Lower lobe of right lung (tissue), 2 donors: Measurements from ENCODE around the gene DOCK4. TPM values are rescaled to one million over a fixed set of nuclear protein-coding genes. Genes with fewer than 3 reads are reported as not detected.
A peak's percentile ranks its signal among the peaks of the same experiment; 100 is the strongest.

ENCODE experiments used
- ATAC-seq, 2 donors: fragments of 200-7000 bp; cut with Tn5 transposase; one replicate each; pipeline ENCODE4 v1.9.1; 2020 to 2022; ENCODE audit warnings: mild to moderate bottlenecking in 2 of 2, moderate library complexity in 2 of 2
- DNase-seq: peaks from one replicate; pipeline ENCODE4 v3.0.0-alpha.2; 2020
- H3K27ac ChIP-seq: fragments of 200-600 bp; one replicate; pipeline ENCODE4 v1.8.0; 2022
- H3K27me3 ChIP-seq: fragments of 200-600 bp; one replicate; pipeline ENCODE4 v1.8.0; 2022; ENCODE audit warnings: low read depth
- H3K36me3 ChIP-seq: fragments of 200-600 bp; one replicate; pipeline ENCODE4 v1.8.0; 2022; ENCODE audit warnings: mild to moderate bottlenecking
- H3K4me1 ChIP-seq: fragments of 200-600 bp; one replicate; pipeline ENCODE4 v1.8.0; 2022
- H3K4me3 ChIP-seq: fragments of 200-600 bp; one replicate; pipeline ENCODE4 v1.8.0; 2022; ENCODE audit warnings: mild to moderate bottlenecking
- H3K9me3 ChIP-seq: fragments of 200-600 bp; one replicate; pipeline ENCODE4 v1.8.0; 2022
- intact Hi-C: fragments of 100-400 bp; cut with DNase I; formaldehyde crosslinking; loops from one replicate; pipeline ENCODE4 v1.11.0; 2022
- total RNA-seq: library from RNA; stranded (reverse); fragmentation: NEBNext Ultra II Directional; extraction: Animal tissue kit (Norgen Biotek cat#: 25700); gene quantifications from one replicate; pipeline ENCODE4 v1.2.1, GENCODE V29; 2021
- TF ChIP-seq, protein P1 (sequence below): fragments of 200-600 bp; IDR thresholded peaks from one replicate; pipeline ENCODE4 v1.8.0; 2022; ENCODE audit warnings: antibody characterized with exemption, mild to moderate bottlenecking
- donor health status: DM: no; HTN: yes; CAD: no; lungs with severe emphysema.

DOCK4 gene
- total RNA-seq, 1 donor from 2014 or later: 78.5 TPM

DNA sequence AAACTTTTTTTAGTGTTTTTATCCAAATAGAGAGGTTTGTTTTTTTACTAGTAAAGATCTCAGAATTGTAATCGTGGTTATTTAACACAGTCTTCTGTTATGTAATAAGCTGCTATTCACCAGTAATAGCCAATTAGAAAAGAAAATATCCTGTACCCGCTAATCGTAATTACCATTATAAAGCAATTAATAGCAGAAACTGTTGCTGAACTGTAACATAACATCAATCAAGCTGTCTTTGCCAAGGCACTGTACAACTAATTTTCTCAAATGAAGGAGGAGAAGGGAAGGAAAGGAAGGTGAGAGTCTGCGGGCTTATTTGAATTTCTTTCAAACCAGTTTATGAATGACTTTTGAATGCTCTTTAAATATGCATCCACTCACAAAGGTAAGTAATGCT lies 9.6 kb upstream of the DOCK4 start:
- ATAC-seq (no peak), DNase-seq (no peak)
- Histone ChIP-seq H3K4me1 (peaks cover 37% of the 10 kb centered on the region), H3K9me3 (no peaks in the 10 kb centered on the region), H3K36me3 (no peaks in the 10 kb centered on the region), H3K27me3 (no peaks in the 10 kb centered on the region), H3K27ac (no peak overlapping the region), H3K4me3 (no peak overlapping the region)
- TF ChIP-seq, protein P1, sequence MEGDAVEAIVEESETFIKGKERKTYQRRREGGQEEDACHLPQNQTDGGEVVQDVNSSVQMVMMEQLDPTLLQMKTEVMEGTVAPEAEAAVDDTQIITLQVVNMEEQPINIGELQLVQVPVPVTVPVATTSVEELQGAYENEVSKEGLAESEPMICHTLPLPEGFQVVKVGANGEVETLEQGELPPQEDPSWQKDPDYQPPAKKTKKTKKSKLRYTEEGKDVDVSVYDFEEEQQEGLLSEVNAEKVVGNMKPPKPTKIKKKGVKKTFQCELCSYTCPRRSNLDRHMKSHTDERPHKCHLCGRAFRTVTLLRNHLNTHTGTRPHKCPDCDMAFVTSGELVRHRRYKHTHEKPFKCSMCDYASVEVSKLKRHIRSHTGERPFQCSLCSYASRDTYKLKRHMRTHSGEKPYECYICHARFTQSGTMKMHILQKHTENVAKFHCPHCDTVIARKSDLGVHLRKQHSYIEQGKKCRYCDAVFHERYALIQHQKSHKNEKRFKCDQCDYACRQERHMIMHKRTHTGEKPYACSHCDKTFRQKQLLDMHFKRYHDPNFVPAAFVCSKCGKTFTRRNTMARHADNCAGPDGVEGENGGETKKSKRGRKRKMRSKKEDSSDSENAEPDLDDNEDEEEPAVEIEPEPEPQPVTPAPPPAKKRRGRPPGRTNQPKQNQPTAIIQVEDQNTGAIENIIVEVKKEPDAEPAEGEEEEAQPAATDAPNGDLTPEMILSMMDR: no peak
- intact Hi-C loops: no loop called here

DNA sequence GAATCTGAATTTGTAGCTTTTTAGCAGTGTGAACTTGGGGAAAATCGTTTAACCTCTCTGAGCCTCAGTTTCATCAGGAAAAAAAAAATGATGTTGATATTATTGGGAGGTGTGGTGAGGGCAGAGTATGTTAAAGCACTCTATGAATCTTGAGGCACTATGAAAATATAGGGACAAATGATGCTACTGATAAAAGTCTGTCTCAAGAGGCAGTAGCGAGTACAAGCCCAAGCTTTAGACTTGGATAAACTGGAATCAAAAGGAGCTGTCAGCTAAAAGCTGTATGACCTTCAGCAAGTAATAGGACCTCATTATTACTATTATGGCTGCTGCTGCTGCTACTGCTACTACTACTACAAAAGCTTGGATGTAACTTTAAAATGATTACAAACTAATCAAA lies 8.7 kb upstream of the DOCK4 start:
- TF ChIP-seq, protein P1: no peak
- intact Hi-C loops: no loop called here
- no peaks in the 10 kb centered on the region for H3K36me3 ChIP-seq
- no peak overlapping the region for H3K4me3 ChIP-seq
- ATAC-seq (no peak), DNase-seq (no peak)
- H3K4me1 ChIP-seq: peaks cover 45% of the 10 kb centered on the region
- no peak overlapping the region for H3K27ac ChIP-seq
- H3K27me3 ChIP-seq: no peaks in the 10 kb centered on the region
- H3K9me3 ChIP-seq: no peaks in the 10 kb centered on the region

DNA sequence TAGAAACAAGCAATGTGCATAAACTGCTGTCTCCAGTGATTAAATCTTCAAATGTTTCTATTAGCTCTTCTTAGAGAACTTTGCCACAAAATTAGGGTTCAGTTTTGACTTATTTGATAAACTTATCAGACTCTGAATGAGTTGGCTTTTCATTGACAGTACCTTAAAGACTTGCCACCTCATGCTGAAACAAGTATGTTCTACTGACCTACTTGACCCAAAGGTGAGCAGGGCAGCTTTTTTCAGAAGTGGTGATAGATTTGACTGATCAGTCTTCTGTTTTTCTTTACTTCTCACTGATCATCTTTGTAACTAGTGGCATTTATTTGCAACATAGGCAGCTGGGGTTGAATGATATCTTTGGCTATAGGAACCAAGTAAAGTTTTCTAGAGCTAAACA lies 8.1 kb upstream of the DOCK4 start:
- ATAC-seq (no peak), DNase-seq (no peak)
- H3K4me3 ChIP-seq: no peak overlapping the region
- H3K27me3 ChIP-seq: no peaks in the 10 kb centered on the region
- H3K36me3 ChIP-seq: no peaks in the 10 kb centered on the region
- no peak overlapping the region for H3K27ac ChIP-seq
- intact Hi-C loops: no loop called here
- TF ChIP-seq, protein P1: no peak
- H3K9me3 ChIP-seq: no peaks in the 10 kb centered on the region
- peaks cover 45% of the 10 kb centered on the region for H3K4me1 ChIP-seq

DNA sequence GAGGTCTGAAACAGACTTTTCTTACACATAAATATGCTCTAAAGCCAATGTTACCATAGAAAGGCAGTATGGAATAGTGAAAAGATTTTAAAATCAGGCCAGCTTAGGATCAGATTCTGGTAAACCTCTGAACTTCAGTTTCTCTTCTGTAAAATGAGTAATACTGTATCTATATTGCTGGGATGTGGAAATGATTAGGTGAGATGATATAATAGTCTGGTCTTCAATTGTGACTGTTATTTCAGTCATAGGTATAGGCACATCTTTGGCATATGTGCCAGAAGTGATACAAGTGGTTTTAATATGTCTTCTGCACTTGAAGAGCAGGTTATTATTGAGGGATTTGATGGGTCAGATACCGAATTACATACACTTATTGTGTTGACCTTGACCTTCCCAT lies 7.5 kb upstream of the DOCK4 start:
- intact Hi-C loops: no loop called here
- no peaks in the 10 kb centered on the region for H3K27me3 ChIP-seq
- TF ChIP-seq, protein P1: no peak
- no peak for ATAC-seq
- H3K4me1 ChIP-seq: peaks cover 50% of the 10 kb centered on the region
- no peak for DNase-seq
- no peaks in the 10 kb centered on the region for H3K36me3 ChIP-seq
- H3K4me3 ChIP-seq: no peak overlapping the region
- H3K9me3 ChIP-seq: no peaks in the 10 kb centered on the region
- H3K27ac ChIP-seq: no peak overlapping the region

DNA sequence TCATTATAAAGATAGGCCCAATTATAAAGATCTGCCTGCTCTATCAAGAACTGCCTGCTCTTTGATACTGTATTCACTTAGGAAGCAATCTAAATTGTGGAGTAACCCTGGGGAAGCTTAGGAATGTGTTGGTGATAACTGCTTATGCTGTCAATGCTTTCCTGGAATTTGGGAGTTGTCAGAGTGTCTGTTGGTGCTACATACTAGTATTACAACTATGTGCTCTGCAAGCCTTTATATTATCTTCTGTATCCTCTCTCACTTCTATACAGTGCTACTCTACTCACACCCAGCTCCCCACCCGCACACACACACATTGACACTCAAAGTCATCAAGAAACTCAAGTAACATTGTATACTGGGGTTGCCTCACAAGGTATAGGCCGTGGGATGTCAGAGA lies 6.4 kb upstream of the DOCK4 start:
- TF ChIP-seq, protein P1: no peak
- H3K27ac ChIP-seq: no peak overlapping the region
- H3K27me3 ChIP-seq: no peaks in the 10 kb centered on the region
- peaks cover 50% of the 10 kb centered on the region for H3K4me1 ChIP-seq
- peak in 1 of 2 donors; percentile 3 for ATAC-seq
- no peaks in the 10 kb centered on the region for H3K9me3 ChIP-seq
- no peak for DNase-seq
- no peak overlapping the region for H3K4me3 ChIP-seq
- intact Hi-C loops: no loop called here
- H3K36me3 ChIP-seq: no peaks in the 10 kb centered on the region
